ENCODE results near the gene RGS14. TPM values are rescaled to one million over a fixed set of nuclear protein-coding genes. Genes with fewer than 3 reads are reported as not detected.
"Not testable (repeated sequence)": the region's sequence is repeated elsewhere in the genome, so short reads cannot be mapped to it uniquely, and the experiment has no call there.

The RGS14 gene
- total and polyA plus RNA-seq, 2 experiments from 2014 or later: 23.5 to 37.9 TPM

DNA sequence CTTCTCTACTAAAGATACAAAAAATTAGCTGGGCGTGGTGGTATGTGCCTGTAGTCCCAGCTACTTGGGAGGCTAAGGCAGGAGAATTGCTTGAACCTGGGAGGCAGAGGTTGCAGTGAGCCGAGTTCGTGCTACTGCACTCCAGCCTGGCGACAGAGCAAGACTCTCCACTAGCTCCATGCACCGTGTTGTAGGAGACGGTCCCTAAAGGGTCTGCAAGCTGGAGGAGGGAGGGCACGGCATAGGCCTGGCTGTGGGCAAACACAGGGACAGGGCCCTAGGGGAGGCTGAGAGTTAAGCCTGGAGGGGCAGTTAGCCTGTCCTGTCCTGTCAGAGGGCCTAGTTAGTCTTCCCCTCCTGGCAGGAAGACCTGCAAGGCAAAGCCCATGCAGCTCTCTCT lies 3.0 kb downstream of the RGS14 start:
- not testable (repeated sequence) for H3K27ac ChIP-seq (ENCODE audit: low read depth); H2AFZ ChIP-seq; DNase-seq (ENCODE audit: low spot score); H3K27me3 ChIP-seq (ENCODE audit: insufficient read depth); H3K27ac Mint-ChIP-seq; H4K20me1 ChIP-seq (replicated peaks; ENCODE audit: insufficient read depth); H3K9me3 Mint-ChIP-seq; H3K36me3 ChIP-seq (ENCODE audit: insufficient read depth); H3K36me3 Mint-ChIP-seq (ENCODE audit: low read depth); H3K9me2 ChIP-seq (ENCODE audit: insufficient read depth); H3K4me2 ChIP-seq; ATAC-seq; H3K4me3 ChIP-seq; H3K79me2 ChIP-seq (replicated peaks; ENCODE audit: insufficient read depth); H3K4me3 Mint-ChIP-seq
- Histone ChIP-seq H3K4me1 (ENCODE audit: insufficient read depth) (peaks cover 26% of the 10 kb centered on the region), H3F3A (replicated peaks; ENCODE audit: low read depth) (peaks cover 14% of the 10 kb centered on the region; the same call in 1 of the 2 replicates)
- Mint-ChIP-seq H3K4me1 (peaks cover 28% of the 10 kb centered on the region), H3K27me3 (ENCODE audit: insufficient read depth, low read depth, poor library complexity) (peaks cover 19% of the 10 kb centered on the region)

GRCh38 chr5:177361418-177362291 lies 3.9 kb downstream of the RGS14 start:
- Histone ChIP-seq H3F3A (replicated peaks; ENCODE audit: low read depth) (peaks cover 17% of the 10 kb centered on the region; the same call in 1 of the 2 replicates), H3K4me3 (peak overlapping the region; percentile 71), H3K27ac (ENCODE audit: low read depth) (no peak overlapping the region), H3K4me1 (ENCODE audit: insufficient read depth) (peaks cover 35% of the 10 kb centered on the region), H3K79me2 (replicated peaks; ENCODE audit: insufficient read depth) (no peaks in the 10 kb centered on the region), H3K27me3 (ENCODE audit: insufficient read depth) (peaks cover 5% of the 10 kb centered on the region), H3K9me2 (ENCODE audit: insufficient read depth) (no peaks in the 10 kb centered on the region), H2AFZ (peak overlapping the region; percentile 95), H4K20me1 (replicated peaks; ENCODE audit: insufficient read depth) (no peaks in the 10 kb centered on the region), H3K36me3 (ENCODE audit: insufficient read depth) (no peaks in the 10 kb centered on the region), H3K4me2 (peak overlapping the region; percentile 88)
- H3K4me3 Mint-ChIP-seq: peak overlapping the region; percentile 76
- H3K36me3 Mint-ChIP-seq (ENCODE audit: low read depth): no peaks in the 10 kb centered on the region
- TF ChIP-seq, protein P1, sequence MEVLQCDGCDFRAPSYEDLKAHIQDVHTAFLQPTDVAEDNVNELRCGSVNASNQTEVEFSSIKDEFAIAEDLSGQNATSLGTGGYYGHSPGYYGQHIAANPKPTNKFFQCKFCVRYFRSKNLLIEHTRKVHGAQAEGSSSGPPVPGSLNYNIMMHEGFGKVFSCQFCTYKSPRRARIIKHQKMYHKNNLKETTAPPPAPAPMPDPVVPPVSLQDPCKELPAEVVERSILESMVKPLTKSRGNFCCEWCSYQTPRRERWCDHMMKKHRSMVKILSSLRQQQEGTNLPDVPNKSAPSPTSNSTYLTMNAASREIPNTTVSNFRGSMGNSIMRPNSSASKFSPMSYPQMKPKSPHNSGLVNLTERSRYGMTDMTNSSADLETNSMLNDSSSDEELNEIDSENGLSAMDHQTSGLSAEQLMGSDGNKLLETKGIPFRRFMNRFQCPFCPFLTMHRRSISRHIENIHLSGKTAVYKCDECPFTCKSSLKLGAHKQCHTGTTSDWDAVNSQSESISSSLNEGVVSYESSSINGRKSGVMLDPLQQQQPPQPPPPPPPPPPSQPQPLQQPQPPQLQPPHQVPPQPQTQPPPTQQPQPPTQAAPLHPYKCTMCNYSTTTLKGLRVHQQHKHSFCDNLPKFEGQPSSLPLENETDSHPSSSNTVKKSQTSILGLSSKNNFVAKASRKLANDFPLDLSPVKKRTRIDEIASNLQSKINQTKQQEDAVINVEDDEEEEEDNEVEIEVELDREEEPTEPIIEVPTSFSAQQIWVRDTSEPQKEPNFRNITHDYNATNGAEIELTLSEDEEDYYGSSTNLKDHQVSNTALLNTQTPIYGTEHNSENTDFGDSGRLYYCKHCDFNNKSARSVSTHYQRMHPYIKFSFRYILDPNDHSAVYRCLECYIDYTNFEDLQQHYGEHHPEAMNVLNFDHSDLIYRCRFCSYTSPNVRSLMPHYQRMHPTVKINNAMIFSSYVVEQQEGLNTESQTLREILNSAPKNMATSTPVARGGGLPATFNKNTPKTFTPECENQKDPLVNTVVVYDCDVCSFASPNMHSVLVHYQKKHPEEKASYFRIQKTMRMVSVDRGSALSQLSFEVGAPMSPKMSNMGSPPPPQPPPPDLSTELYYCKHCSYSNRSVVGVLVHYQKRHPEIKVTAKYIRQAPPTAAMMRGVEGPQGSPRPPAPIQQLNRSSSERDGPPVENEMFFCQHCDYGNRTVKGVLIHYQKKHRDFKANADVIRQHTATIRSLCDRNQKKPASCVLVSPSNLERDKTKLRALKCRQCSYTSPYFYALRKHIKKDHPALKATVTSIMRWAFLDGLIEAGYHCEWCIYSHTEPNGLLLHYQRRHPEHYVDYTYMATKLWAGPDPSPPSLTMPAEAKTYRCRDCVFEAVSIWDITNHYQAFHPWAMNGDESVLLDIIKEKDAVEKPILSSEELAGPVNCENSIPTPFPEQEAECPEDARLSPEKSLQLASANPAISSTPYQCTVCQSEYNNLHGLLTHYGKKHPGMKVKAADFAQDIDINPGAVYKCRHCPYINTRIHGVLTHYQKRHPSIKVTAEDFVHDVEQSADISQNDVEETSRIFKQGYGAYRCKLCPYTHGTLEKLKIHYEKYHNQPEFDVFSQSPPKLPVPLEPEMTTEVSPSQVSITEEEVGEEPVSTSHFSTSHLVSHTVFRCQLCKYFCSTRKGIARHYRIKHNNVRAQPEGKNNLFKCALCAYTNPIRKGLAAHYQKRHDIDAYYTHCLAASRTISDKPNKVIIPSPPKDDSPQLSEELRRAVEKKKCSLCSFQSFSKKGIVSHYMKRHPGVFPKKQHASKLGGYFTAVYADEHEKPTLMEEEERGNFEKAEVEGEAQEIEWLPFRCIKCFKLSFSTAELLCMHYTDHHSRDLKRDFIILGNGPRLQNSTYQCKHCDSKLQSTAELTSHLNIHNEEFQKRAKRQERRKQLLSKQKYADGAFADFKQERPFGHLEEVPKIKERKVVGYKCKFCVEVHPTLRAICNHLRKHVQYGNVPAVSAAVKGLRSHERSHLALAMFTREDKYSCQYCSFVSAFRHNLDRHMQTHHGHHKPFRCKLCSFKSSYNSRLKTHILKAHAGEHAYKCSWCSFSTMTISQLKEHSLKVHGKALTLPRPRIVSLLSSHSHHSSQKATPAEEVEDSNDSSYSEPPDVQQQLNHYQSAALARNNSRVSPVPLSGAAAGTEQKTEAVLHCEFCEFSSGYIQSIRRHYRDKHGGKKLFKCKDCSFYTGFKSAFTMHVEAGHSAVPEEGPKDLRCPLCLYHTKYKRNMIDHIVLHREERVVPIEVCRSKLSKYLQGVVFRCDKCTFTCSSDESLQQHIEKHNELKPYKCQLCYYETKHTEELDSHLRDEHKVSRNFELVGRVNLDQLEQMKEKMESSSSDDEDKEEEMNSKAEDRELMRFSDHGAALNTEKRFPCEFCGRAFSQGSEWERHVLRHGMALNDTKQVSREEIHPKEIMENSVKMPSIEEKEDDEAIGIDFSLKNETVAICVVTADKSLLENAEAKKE (CRISPR knock-in tag; IDR thresholded peaks at IDR 0.05): no peak
- TF ChIP-seq EZH2 (IDR thresholded peaks at IDR 0.05; ENCODE audit: low read depth, unreplicated experiment): no peak
- TF ChIP-seq, protein P2, sequence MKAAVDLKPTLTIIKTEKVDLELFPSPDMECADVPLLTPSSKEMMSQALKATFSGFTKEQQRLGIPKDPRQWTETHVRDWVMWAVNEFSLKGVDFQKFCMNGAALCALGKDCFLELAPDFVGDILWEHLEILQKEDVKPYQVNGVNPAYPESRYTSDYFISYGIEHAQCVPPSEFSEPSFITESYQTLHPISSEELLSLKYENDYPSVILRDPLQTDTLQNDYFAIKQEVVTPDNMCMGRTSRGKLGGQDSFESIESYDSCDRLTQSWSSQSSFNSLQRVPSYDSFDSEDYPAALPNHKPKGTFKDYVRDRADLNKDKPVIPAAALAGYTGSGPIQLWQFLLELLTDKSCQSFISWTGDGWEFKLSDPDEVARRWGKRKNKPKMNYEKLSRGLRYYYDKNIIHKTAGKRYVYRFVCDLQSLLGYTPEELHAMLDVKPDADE (IDR thresholded peaks at IDR 0.05): no peak
- no peak for TF ChIP-seq EZH2phosphoT487 (IDR thresholded peaks at IDR 0.05; ENCODE audit: unreplicated experiment)
- TF ChIP-seq CTCF (conservative IDR thresholded peaks at IDR 0.05; ENCODE audit: low read depth in 2 of 2): no peak
- no peak for TF ChIP-seq NANOG (IDR thresholded peaks at IDR 0.05; ENCODE audit: borderline replicate concordance)
- no peak for TF ChIP-seq CREB1 (CRISPR knock-in tag; IDR thresholded peaks at IDR 0.05; ENCODE audit: low read depth)
- H3K27ac Mint-ChIP-seq: no peak overlapping the region
- ATAC-seq: no peak
- peaks cover 36% of the 10 kb centered on the region for H3K4me1 Mint-ChIP-seq
- DNase-seq (ENCODE audit: low spot score): peak; percentile 9
- peaks cover 19% of the 10 kb centered on the region for H3K27me3 Mint-ChIP-seq (ENCODE audit: insufficient read depth, low read depth, poor library complexity)
- no peaks in the 10 kb centered on the region; the same call in 2 of the 3 replicates for H3K9me3 Mint-ChIP-seq

All from GM23338 (cell line).